Fibroblast of lung (primary cell): Measurements from ENCODE around the gene SPTBN1. TPM values are rescaled to one million over a fixed set of nuclear protein-coding genes. Genes with fewer than 3 reads are reported as not detected.

Experiments used
- DNase-seq, 2 donors: peaks; one replicate each; pipeline versions ENCODE4 v3.0.0 to v3.0.0-alpha.2; 2010; ENCODE audit warnings: low read depth in 2 of 2
- H2AFZ ChIP-seq: 2 replicates; pipeline ENCODE4 v1.5.1; 2012; ENCODE audit warnings: low read length, control low read depth, inconsistent platforms
- H3K27ac ChIP-seq: 2 replicates; pipeline ENCODE4 v1.5.1; 2011; ENCODE audit warnings: low read length, control low read depth; ENCODE audit not compliant: insufficient read depth
- H3K27me3 ChIP-seq: 2 replicates; pipeline ENCODE4 v1.5.1; 2011; ENCODE audit warnings: mild to moderate bottlenecking, low read length; ENCODE audit not compliant: control insufficient read depth, insufficient read depth
- H3K36me3 ChIP-seq: 2 replicates; pipeline ENCODE4 v1.5.1; 2011; ENCODE audit warnings: low read length; ENCODE audit not compliant: control insufficient read depth, insufficient read depth
- H3K4me1 ChIP-seq: 2 replicates; pipeline ENCODE4 v1.5.1; 2011; ENCODE audit warnings: low read length; ENCODE audit not compliant: control insufficient read depth, insufficient read depth; ENCODE audit errors: extremely low read depth
- H3K4me2 ChIP-seq: 2 replicates; pipeline ENCODE4 v1.5.1; 2011; ENCODE audit warnings: low read length, control low read depth; ENCODE audit not compliant: insufficient read depth; ENCODE audit errors: extremely low read depth
- H3K4me3 ChIP-seq, 4 experiments: fragments of 200-600 bp in 1 of 4; sonication (generic) in 1 of 4; replicated peaks in 1 of 4; 2 replicates each; pipeline ENCODE4 v1.5.1; 2011 to 2016; ENCODE audit warnings: low read length in 4 of 4, low read depth in 3 of 4, mild to moderate bottlenecking in 3 of 4, control low read depth in 2 of 4, inconsistent platforms in 1 of 4, mixed read lengths in 1 of 4; ENCODE audit not compliant: insufficient read depth in 1 of 4; ENCODE audit errors: control extremely low read depth in 1 of 4
- H3K79me2 ChIP-seq: 2 replicates; pipeline ENCODE4 v1.5.1; 2012; ENCODE audit warnings: mild to moderate bottlenecking, low read length, inconsistent platforms; ENCODE audit not compliant: control insufficient read depth, insufficient read depth
- H3K9ac ChIP-seq: 2 replicates; pipeline ENCODE4 v1.5.1; 2011; ENCODE audit warnings: mild to moderate bottlenecking, low read length, control low read depth; ENCODE audit not compliant: insufficient read depth
- H3K9me3 ChIP-seq: 2 replicates; pipeline ENCODE4 v1.5.1; 2012; ENCODE audit warnings: low read depth, low read length; ENCODE audit not compliant: control insufficient read depth, insufficient read depth
- H4K20me1 ChIP-seq: 2 replicates; pipeline ENCODE4 v1.5.1; 2011; ENCODE audit warnings: low read length; ENCODE audit not compliant: control insufficient read depth, insufficient read depth; ENCODE audit errors: extremely low read depth
- EZH2 ChIP-seq: IDR thresholded peaks from 2 replicates; pipeline ENCODE4 v1.5.1; 2012; ENCODE audit warnings: low read length, control low read depth, mild to moderate bottlenecking; ENCODE audit errors: missing control alignments
- polyA plus RNA-seq, 2 donors: library from polyadenylated mRNA; depleted of rRNA in 1 of 2; stranded (reverse) in 1 of 2; unstranded in 1 of 2; fragments of >200 nt; gene quantifications; 2 replicates each; pipeline ENCODE4 v1.2.1, GENCODE V29; 2011 to 2012; ENCODE audit warnings: missing spikeins in 1 of 2
- total RNA-seq: library from RNA; depleted of rRNA; stranded (reverse); fragments of >200 nt; gene quantifications from 2 replicates; pipeline ENCODE4 v1.2.1, GENCODE V29; 2014
- TF ChIP-seq, protein P1 (sequence below), 2 donors: IDR thresholded peaks in 1 of 2; conservative IDR thresholded peaks in 1 of 2; 1 replicate in 1 of 2; 2 replicates in 1 of 2; pipeline ENCODE4 v1.5.1; 2011 to 2012; ENCODE audit warnings: low read length in 2 of 2, control low read depth in 1 of 2, inconsistent platforms in 1 of 2, low read depth in 1 of 2, mild to moderate bottlenecking in 1 of 2

SPTBN1 gene
- total and polyA plus RNA-seq, 2 donors (not counting 1 experiment from before 2014, with no cell fraction given): 123 to 325 TPM

DNA sequence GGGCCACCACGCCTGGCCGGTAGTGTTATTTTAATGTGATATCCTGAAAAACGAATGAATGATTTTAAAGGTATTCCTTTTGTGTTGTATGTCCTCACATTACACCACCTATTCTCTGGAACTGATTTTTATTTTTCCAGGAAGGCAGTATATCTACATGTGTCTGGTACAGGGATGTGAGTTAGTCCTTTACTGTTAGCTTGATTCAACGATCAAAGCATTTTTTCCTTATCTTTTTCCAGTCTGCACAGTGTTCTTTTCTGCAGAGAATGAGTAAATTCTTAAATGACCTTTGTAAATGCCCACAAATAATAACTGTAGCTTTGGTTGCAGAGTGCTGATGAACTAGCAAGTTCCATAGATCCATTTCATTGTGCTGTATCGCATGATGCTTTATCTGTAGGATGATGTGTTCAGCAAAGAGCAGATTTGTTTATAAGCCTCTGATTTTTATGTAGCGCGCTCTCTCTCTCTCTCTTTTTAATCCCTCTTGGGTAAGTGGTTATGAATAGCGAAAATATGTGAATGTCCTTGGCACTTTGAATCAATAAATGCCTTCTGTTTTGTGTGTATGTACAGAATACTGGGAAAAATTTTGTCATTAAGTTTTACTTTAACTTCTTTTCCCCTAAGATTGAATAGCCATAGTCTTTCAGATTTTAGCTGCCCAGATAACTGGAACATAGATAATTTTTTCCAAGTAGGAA, 184.9 kb downstream of the SPTBN1 start:
- H3K36me3 ChIP-seq: peaks cover 17% of the 10 kb centered on the region

DNA sequence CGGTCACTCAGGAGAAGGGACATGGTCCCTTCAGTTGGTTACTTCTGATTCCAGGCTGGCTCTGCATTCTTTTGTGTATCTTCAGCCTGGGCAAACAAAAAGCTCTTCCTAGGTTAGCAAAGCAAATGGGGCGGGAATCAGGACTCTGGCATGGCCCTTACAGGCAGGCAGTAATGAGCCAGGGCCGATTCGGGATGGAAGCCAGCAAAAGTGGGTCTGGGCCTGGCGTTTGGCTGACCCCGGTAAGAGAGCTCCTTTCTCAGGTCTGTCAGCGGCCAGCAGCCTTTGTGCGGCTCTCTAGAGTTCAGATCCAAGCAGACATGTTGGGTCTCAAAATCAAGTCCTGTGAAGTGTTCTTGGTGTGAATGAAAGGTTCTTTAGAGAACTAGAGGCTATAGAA, 185.9 kb downstream of the SPTBN1 start:
- H3K36me3 ChIP-seq: peaks cover 18% of the 10 kb centered on the region

More for the DNA sequence above, 184.9 kb downstream of the SPTBN1 start:
- no peaks in the 10 kb centered on the region for H4K20me1 ChIP-seq
- peaks cover 6% of the 10 kb centered on the region for H3K4me1 ChIP-seq
- H3K79me2 ChIP-seq: peaks cover 5% of the 10 kb centered on the region
- no peak overlapping the region for H3K9ac ChIP-seq
- H3K9me3 ChIP-seq: no peaks in the 10 kb centered on the region
- no peak overlapping the region for H3K4me2 ChIP-seq
- TF ChIP-seq, protein P1, sequence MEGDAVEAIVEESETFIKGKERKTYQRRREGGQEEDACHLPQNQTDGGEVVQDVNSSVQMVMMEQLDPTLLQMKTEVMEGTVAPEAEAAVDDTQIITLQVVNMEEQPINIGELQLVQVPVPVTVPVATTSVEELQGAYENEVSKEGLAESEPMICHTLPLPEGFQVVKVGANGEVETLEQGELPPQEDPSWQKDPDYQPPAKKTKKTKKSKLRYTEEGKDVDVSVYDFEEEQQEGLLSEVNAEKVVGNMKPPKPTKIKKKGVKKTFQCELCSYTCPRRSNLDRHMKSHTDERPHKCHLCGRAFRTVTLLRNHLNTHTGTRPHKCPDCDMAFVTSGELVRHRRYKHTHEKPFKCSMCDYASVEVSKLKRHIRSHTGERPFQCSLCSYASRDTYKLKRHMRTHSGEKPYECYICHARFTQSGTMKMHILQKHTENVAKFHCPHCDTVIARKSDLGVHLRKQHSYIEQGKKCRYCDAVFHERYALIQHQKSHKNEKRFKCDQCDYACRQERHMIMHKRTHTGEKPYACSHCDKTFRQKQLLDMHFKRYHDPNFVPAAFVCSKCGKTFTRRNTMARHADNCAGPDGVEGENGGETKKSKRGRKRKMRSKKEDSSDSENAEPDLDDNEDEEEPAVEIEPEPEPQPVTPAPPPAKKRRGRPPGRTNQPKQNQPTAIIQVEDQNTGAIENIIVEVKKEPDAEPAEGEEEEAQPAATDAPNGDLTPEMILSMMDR (conservative IDR thresholded peaks at IDR 0.05 in 1 of 2, IDR thresholded peaks at IDR 0.05 in 1 of 2; ENCODE audit: low read depth in 1 of 2, low read length in 2 of 2): no peak
- no peak for TF ChIP-seq EZH2
- no peak for DNase-seq
- no peak overlapping the region for H2AFZ ChIP-seq
- no peak overlapping the region for H3K4me3 ChIP-seq
- no peak overlapping the region for H3K27ac ChIP-seq
- no peaks in the 10 kb centered on the region for H3K27me3 ChIP-seq

DNA sequence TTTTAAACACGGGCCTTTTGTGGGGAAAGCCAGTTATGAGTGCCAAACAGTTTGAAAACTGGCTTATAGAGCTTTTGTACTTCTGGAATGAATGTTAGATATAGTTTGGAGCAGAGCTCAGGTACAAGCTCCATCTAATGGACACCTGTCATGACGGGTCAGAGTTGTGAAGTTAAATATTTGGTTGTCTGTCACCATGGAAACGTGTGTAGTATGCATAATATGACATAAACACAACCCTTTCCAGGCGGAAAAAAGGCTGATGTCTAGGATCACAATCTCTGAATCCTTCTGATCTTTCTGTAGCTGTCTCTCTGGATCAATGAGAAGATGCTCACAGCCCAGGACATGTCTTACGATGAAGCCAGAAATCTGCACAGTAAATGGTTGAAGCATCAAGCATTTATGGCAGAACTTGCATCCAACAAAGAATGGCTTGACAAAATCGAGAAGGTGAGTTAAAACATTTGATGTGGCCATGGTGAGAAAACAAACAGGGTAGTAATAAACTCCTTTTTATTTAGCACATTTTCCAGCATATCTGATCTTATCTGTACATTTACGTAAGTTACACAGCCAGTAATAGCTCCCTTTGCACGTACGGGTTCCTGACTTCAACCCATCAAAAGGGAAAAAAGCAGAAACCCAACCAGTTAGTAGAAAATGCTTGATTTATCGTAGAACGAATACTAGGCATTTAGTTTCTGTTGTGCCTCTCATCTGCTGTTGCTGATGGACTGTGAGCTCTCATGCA, 186.7 kb downstream of the SPTBN1 start:
- Histone ChIP-seq H3K27ac (no peak overlapping the region), H3K4me2 (no peak overlapping the region), H3K4me1 (peaks cover 6% of the 10 kb centered on the region), H3K9me3 (no peaks in the 10 kb centered on the region), H3K9ac (no peak overlapping the region), H3K27me3 (no peaks in the 10 kb centered on the region), H3K4me3 (no peak overlapping the region), H2AFZ (no peak overlapping the region), H3K36me3 (peaks cover 21% of the 10 kb centered on the region), H4K20me1 (no peaks in the 10 kb centered on the region), H3K79me2 (peaks cover 2% of the 10 kb centered on the region)
- DNase-seq: no peak
- TF ChIP-seq EZH2: no peak
- TF ChIP-seq, protein P1 (conservative IDR thresholded peaks at IDR 0.05 in 1 of 2, IDR thresholded peaks at IDR 0.05 in 1 of 2; ENCODE audit: low read depth in 1 of 2, low read length in 2 of 2): no peak

More for the DNA sequence above, 185.9 kb downstream of the SPTBN1 start:
- Histone ChIP-seq H3K9ac (no peak overlapping the region), H3K27me3 (no peaks in the 10 kb centered on the region), H3K4me2 (no peak overlapping the region), H3K27ac (no peak overlapping the region), H3K79me2 (peaks cover 2% of the 10 kb centered on the region), H2AFZ (no peak overlapping the region), H3K4me1 (peaks cover 6% of the 10 kb centered on the region), H4K20me1 (no peaks in the 10 kb centered on the region), H3K4me3 (no peak overlapping the region), H3K9me3 (no peaks in the 10 kb centered on the region)
- DNase-seq: no peak
- TF ChIP-seq, protein P1 (conservative IDR thresholded peaks at IDR 0.05 in 1 of 2, IDR thresholded peaks at IDR 0.05 in 1 of 2; ENCODE audit: low read depth in 1 of 2, low read length in 2 of 2): no peak
